ENCODE measurements around the gene OR8S1.
"Not testable (repeated sequence)": the region's sequence is repeated elsewhere in the genome, so short reads cannot be mapped to it uniquely, and the experiment has no call there.

The OR8S1 gene

GRCh38 chr12:48532601-48533000 lies 7.2 kb downstream of the OR8S1 start (continued):
- no peak for TF ChIP-seq CREB5 (CRISPR knock-in tag; IDR thresholded peaks at IDR 0.05; ENCODE audit: low read depth)
- TF ChIP-seq, protein P1, sequence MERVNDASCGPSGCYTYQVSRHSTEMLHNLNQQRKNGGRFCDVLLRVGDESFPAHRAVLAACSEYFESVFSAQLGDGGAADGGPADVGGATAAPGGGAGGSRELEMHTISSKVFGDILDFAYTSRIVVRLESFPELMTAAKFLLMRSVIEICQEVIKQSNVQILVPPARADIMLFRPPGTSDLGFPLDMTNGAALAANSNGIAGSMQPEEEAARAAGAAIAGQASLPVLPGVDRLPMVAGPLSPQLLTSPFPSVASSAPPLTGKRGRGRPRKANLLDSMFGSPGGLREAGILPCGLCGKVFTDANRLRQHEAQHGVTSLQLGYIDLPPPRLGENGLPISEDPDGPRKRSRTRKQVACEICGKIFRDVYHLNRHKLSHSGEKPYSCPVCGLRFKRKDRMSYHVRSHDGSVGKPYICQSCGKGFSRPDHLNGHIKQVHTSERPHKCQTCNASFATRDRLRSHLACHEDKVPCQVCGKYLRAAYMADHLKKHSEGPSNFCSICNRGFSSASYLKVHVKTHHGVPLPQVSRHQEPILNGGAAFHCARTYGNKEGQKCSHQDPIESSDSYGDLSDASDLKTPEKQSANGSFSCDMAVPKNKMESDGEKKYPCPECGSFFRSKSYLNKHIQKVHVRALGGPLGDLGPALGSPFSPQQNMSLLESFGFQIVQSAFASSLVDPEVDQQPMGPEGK (CRISPR knock-in tag; IDR thresholded peaks at IDR 0.05; ENCODE audit: borderline replicate concordance): no peak
- TF ChIP-seq GLIS3 (CRISPR knock-in tag; IDR thresholded peaks at IDR 0.05): no peak
- TF ChIP-seq TCF4 (CRISPR knock-in tag; IDR thresholded peaks at IDR 0.05; ENCODE audit: borderline replicate concordance): no peak
- no peak for TF ChIP-seq ZFP3 (CRISPR knock-in tag; IDR thresholded peaks at IDR 0.05)
- TF ChIP-seq SNAI2 (CRISPR knock-in tag; IDR thresholded peaks at IDR 0.05): no peak
- no peak for TF ChIP-seq ZC3H10 (CRISPR knock-in tag; IDR thresholded peaks at IDR 0.05)
- TF ChIP-seq ZNF70 (CRISPR knock-in tag; IDR thresholded peaks at IDR 0.05): no peak
- TF ChIP-seq ZNF565 (CRISPR knock-in tag; conservative IDR thresholded peaks at IDR 0.05; ENCODE audit: low read depth): no peak

- no peak for ATAC-seq
- TF ChIP-seq GLIS3 (CRISPR knock-in tag; IDR thresholded peaks at IDR 0.05) (no peak), ZFP30 (CRISPR knock-in tag; IDR thresholded peaks at IDR 0.05) (no peak), ZC3H10 (CRISPR knock-in tag; IDR thresholded peaks at IDR 0.05) (no peak), ZNF70 (CRISPR knock-in tag; IDR thresholded peaks at IDR 0.05) (no peak)
Measured at GRCh38 chr12:48536602-48537001, 11.2 kb downstream of the OR8S1 start.

DNA sequence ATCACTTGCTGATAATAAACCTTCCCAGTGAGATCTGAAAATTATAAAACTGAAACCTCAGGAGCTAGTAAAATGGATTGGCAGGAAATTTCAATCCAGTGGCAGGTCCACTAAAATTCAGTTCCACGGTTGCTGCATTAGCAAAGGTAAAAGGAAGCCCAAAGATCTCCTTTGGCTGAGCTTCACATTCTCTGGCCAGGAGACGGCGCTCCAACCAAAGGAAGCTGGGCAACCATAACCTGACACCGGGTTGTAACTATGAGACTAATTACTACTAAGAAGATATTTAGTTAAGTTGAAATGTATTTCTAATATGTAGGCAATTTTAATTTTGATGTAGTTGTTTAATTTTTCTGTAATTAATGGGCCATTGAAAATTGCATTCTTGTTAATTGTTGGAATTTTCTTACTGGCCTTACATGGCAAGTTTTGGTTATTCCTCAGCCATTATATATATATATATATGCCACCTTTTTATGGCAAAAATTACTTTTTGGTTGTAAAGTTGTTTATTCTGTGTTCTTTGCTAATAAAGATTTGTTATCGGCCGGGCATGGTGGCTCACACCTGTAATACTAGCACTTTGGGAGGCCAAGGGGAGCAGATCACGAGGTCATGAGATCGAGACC lies 17.0 kb downstream of the OR8S1 start:
- ATAC-seq: peak; percentile 76; the same call in 2 of the 3 replicates
- TF ChIP-seq, protein P2, sequence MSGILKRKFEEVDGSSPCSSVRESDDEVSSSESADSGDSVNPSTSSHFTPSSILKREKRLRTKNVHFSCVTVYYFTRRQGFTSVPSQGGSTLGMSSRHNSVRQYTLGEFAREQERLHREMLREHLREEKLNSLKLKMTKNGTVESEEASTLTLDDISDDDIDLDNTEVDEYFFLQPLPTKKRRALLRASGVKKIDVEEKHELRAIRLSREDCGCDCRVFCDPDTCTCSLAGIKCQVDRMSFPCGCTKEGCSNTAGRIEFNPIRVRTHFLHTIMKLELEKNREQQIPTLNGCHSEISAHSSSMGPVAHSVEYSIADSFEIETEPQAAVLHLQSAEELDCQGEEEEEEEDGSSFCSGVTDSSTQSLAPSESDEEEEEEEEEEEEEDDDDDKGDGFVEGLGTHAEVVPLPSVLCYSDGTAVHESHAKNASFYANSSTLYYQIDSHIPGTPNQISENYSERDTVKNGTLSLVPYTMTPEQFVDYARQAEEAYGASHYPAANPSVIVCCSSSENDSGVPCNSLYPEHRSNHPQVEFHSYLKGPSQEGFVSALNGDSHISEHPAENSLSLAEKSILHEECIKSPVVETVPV (CRISPR knock-in tag; IDR thresholded peaks at IDR 0.05): no peak
- TF ChIP-seq ZFP30 (CRISPR knock-in tag; IDR thresholded peaks at IDR 0.05) (no peak), CSDC2 (CRISPR knock-in tag; IDR thresholded peaks at IDR 0.05) (no peak), PPARA (CRISPR knock-in tag; IDR thresholded peaks at IDR 0.05; ENCODE audit: borderline replicate concordance) (no peak), ZNF565 (CRISPR knock-in tag; conservative IDR thresholded peaks at IDR 0.05; ENCODE audit: low read depth) (no peak), TOX (CRISPR knock-in tag; IDR thresholded peaks at IDR 0.05; ENCODE audit: borderline replicate concordance) (no peak), ISL1 (CRISPR knock-in tag; IDR thresholded peaks at IDR 0.05) (no peak), ZFP3 (CRISPR knock-in tag; IDR thresholded peaks at IDR 0.05) (no peak), ZNF8 (CRISPR knock-in tag; IDR thresholded peaks at IDR 0.05) (no peak), BACH2 (CRISPR knock-in tag; IDR thresholded peaks at IDR 0.05; ENCODE audit: borderline replicate concordance) (no peak), CREB5 (CRISPR knock-in tag; IDR thresholded peaks at IDR 0.05; ENCODE audit: low read depth) (no peak), POU6F1 (CRISPR knock-in tag; IDR thresholded peaks at IDR 0.05; ENCODE audit: borderline replicate concordance, low read depth) (no peak), ZNF70 (CRISPR knock-in tag; IDR thresholded peaks at IDR 0.05) (no peak)

DNA sequence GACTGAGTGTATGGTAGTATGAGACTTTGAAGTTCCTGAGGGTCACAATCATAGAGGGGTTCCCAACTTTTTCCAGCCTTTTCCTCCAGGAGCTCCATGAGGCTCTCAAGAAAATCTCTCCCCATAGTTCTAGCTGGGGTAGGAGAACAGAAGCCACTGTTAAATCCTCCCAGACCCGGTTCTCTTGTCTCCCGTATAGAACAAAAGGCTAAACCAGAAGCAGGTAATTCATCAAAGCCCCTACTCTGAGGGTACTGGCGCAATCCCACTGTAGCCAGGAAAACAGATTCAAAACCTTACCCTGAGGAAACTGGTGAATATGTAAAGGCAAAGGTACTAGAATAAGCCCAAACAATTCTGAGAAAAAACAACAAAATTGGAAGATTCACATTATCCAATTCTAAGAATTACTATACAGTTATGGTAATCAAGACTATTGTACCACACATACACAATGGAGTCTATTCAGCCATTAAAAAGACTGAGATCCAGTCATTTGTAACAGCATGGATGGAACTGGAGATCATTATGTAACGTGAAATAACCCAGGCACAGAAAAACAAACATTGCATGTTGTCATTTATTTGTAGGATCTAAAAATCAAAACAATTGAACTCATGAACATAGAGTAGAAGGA lies 20.5 kb downstream of the OR8S1 start:
- no peak for ATAC-seq
- no peak for TF ChIP-seq TSHZ2 (CRISPR knock-in tag; IDR thresholded peaks at IDR 0.05)
- TF ChIP-seq, protein P1 (CRISPR knock-in tag; IDR thresholded peaks at IDR 0.05; ENCODE audit: borderline replicate concordance): no peak
- TF ChIP-seq ZFP30 (CRISPR knock-in tag; IDR thresholded peaks at IDR 0.05): no peak
- TF ChIP-seq SNAI2 (CRISPR knock-in tag; IDR thresholded peaks at IDR 0.05): no peak

- not testable (repeated sequence) for ATAC-seq
Measured at GRCh38 chr12:48547012-48547411, 21.6 kb downstream of the OR8S1 start.

GRCh38 chr12:48551636-48552035 lies 26.2 kb downstream of the OR8S1 start:
- not testable (repeated sequence) for ATAC-seq

All from SK-N-SH treated with all-trans-retinoic acid at 6 μM for 48 hours (cell line).